RWPE2 (cell line): ENCODE data around the gene CCDC122.
A peak's percentile ranks its signal among the peaks of the same experiment; 100 is the strongest.

Source experiments
- ATAC-seq: fragments of 200-7000 bp; cut with Tn5 transposase; 3 replicates; pipeline ENCODE4 v1.9.1; 2021; ENCODE audit warnings: low read depth
- DNase-seq: peaks from one replicate; pipeline ENCODE4 v3.0.0-alpha.2; 2020; ENCODE audit warnings: low spot score
- H3K27ac ChIP-seq: fragments of 450-650 bp; 2 replicates; pipeline ENCODE4 v1.5.1; 2017; ENCODE audit warnings: mild to moderate bottlenecking; ENCODE audit not compliant: poor library complexity, severe bottlenecking
- H3K27me3 ChIP-seq: fragments of 250-450 bp; sonication (Bioruptor Pico); 2 replicates; pipeline ENCODE4 v1.5.1; 2021; ENCODE audit warnings: mild to moderate bottlenecking, moderate library complexity; ENCODE audit not compliant: insufficient read depth, poor library complexity, severe bottlenecking
- H3K36me3 ChIP-seq: fragments of 250-450 bp; sonication (Bioruptor Pico); 2 replicates; pipeline ENCODE4 v1.5.1; 2020; ENCODE audit warnings: low read depth, mild to moderate bottlenecking, moderate library complexity
- H3K4me1 ChIP-seq: fragments of 250-450 bp; sonication (Bioruptor Pico); 2 replicates; pipeline ENCODE4 v1.5.1; 2021; ENCODE audit warnings: mild to moderate bottlenecking, moderate library complexity; ENCODE audit not compliant: insufficient read depth, poor library complexity, severe bottlenecking
- H3K4me3 ChIP-seq: fragments of 250-450 bp; sonication (Bioruptor Pico); 2 replicates; pipeline ENCODE4 v1.5.1; 2021; ENCODE audit warnings: mild to moderate bottlenecking, moderate library complexity; ENCODE audit not compliant: severe bottlenecking
- H3K9me3 ChIP-seq: fragments of 250-450 bp; sonication (Bioruptor Pico); 2 replicates; pipeline ENCODE4 v1.5.1; 2021; ENCODE audit warnings: mild to moderate bottlenecking, moderate library complexity; ENCODE audit not compliant: severe bottlenecking
- CTCF ChIP-seq: fragments of 450-650 bp; IDR thresholded peaks from one replicate; pipeline ENCODE4 v1.5.1; 2017; ENCODE audit warnings: mild to moderate bottlenecking, moderate library complexity; ENCODE audit not compliant: poor library complexity, severe bottlenecking

CCDC122 gene

GRCh38 chr13:43877766-43878165 lies 1.8 kb downstream of the CCDC122 start:
- H3K27me3 ChIP-seq = no peaks in the 10 kb centered on the region
- no peak overlapping the region for H3K27ac ChIP-seq

GRCh38 chr13:43877326-43877725 lies 2.2 kb downstream of the CCDC122 start:
- ATAC-seq (no peak), DNase-seq (no peak)
- TF ChIP-seq CTCF = no peak
- no peaks in the 10 kb centered on the region for H3K9me3 ChIP-seq
- H3K4me1 ChIP-seq = peaks cover 11% of the 10 kb centered on the region
- peaks cover 16% of the 10 kb centered on the region for H3K36me3 ChIP-seq
- no peaks in the 10 kb centered on the region for H3K27me3 ChIP-seq
- H3K4me3 ChIP-seq = no peak overlapping the region
- no peak overlapping the region for H3K27ac ChIP-seq

More at GRCh38 chr13:43877766-43878165, 1.8 kb downstream of the CCDC122 start:
- DNase-seq (no peak), ATAC-seq (no peak)
- Histone ChIP-seq H3K4me1 (peaks cover 11% of the 10 kb centered on the region), H3K36me3 (peaks cover 15% of the 10 kb centered on the region), H3K4me3 (no peak overlapping the region), H3K9me3 (no peaks in the 10 kb centered on the region)
- no peak for TF ChIP-seq CTCF

- Histone ChIP-seq H3K9me3 (no peaks in the 10 kb centered on the region), H3K36me3 (peaks cover 16% of the 10 kb centered on the region), H3K27me3 (no peaks in the 10 kb centered on the region), H3K27ac (no peak overlapping the region), H3K4me3 (no peak overlapping the region), H3K4me1 (peaks cover 11% of the 10 kb centered on the region)
- DNase-seq (no peak), ATAC-seq (no peak)
- TF ChIP-seq CTCF = no peak
Observed at GRCh38 chr13:43876366-43876765, 3.2 kb downstream of the CCDC122 start.

- Histone ChIP-seq H3K27ac (no peak overlapping the region), H3K4me3 (no peak overlapping the region), H3K9me3 (no peaks in the 10 kb centered on the region), H3K36me3 (peaks cover 27% of the 10 kb centered on the region), H3K4me1 (peaks cover 7% of the 10 kb centered on the region), H3K27me3 (no peaks in the 10 kb centered on the region)
- peak; percentile 73 for TF ChIP-seq CTCF
- ATAC-seq (no peak), DNase-seq (no peak)
Observed at GRCh38 chr13:43874504-43875092, 4.9 kb downstream of the CCDC122 start.

GRCh38 chr13:43872181-43872580 lies 7.4 kb downstream of the CCDC122 start:
- Histone ChIP-seq H3K9me3 (no peaks in the 10 kb centered on the region), H3K27me3 (no peaks in the 10 kb centered on the region), H3K36me3 (peaks cover 51% of the 10 kb centered on the region), H3K4me1 (no peaks in the 10 kb centered on the region), H3K4me3 (no peak overlapping the region), H3K27ac (no peak overlapping the region)
- DNase-seq = no peak
- no peak for ATAC-seq
- no peak for TF ChIP-seq CTCF
